Measurements from ENCODE around the gene NDUFB6.
A peak's percentile ranks its signal among the peaks of the same experiment; 100 is the strongest.
"Not testable (repeated sequence)": the region's sequence is repeated elsewhere in the genome, so short reads cannot be mapped to it uniquely, and the experiment has no call there.

NDUFB6 gene

GRCh38 chr9:32572900-32573523 lies at the start of gene NDUFB6:
Gene NDUFB6, minus strand, starts transcription at chr9:32573159. Its CDS starts 99 bp downstream, at chr9:32573060.
- peak; percentile 98 for DNase-seq (ENCODE audit: low read depth, low spot score)

- DNase-seq (ENCODE audit: low read depth, low spot score): no peak
Observed at GRCh38 chr9:32618261-32618660, 45.3 kb upstream of the NDUFB6 start.

- DNase-seq (ENCODE audit: low read depth, low spot score): no peak
Observed at GRCh38 chr9:32606811-32607210, 33.9 kb upstream of the NDUFB6 start.

GRCh38 chr9:32603914-32604852 lies 31.2 kb upstream of the NDUFB6 start:
- peak; percentile 65 for DNase-seq (ENCODE audit: low read depth, low spot score)

GRCh38 chr9:32599021-32599420 lies 26.1 kb upstream of the NDUFB6 start:
- DNase-seq (ENCODE audit: low read depth, low spot score): not testable (repeated sequence)

GRCh38 chr9:32596936-32597335 lies 24.0 kb upstream of the NDUFB6 start:
- DNase-seq (ENCODE audit: low read depth, low spot score): no peak

GRCh38 chr9:32596096-32596865 lies 23.3 kb upstream of the NDUFB6 start:
- no peak for DNase-seq (ENCODE audit: low read depth, low spot score)

- DNase-seq (ENCODE audit: low read depth, low spot score): peak; percentile 9
Observed at GRCh38 chr9:32590898-32591297, 17.9 kb upstream of the NDUFB6 start.

- no peak for DNase-seq (ENCODE audit: low read depth, low spot score)
Observed at GRCh38 chr9:32590476-32590875, 17.5 kb upstream of the NDUFB6 start.

- peak; percentile 64 for DNase-seq (ENCODE audit: low read depth, low spot score)
Observed at GRCh38 chr9:32589083-32589723, 16.2 kb upstream of the NDUFB6 start.

GRCh38 chr9:32587901-32588300 lies 14.9 kb upstream of the NDUFB6 start:
- peak; percentile 7 for DNase-seq (ENCODE audit: low read depth, low spot score)

GRCh38 chr9:32584784-32585183 lies 11.8 kb upstream of the NDUFB6 start:
- DNase-seq (ENCODE audit: low read depth, low spot score): no peak

GRCh38 chr9:32581512-32582143 lies 8.7 kb upstream of the NDUFB6 start:
- DNase-seq (ENCODE audit: low read depth, low spot score): peak; percentile 78

GRCh38 chr9:32580631-32581300 lies 7.8 kb upstream of the NDUFB6 start:
- DNase-seq (ENCODE audit: low read depth, low spot score): no peak

- DNase-seq (ENCODE audit: low read depth, low spot score): peak; percentile 71
Observed at GRCh38 chr9:32579706-32580331, 6.9 kb upstream of the NDUFB6 start.

GRCh38 chr9:32578976-32579375 lies 6.0 kb upstream of the NDUFB6 start:
- DNase-seq (ENCODE audit: low read depth, low spot score): no peak

GRCh38 chr9:32577316-32577715 lies 4.4 kb upstream of the NDUFB6 start:
- no peak for DNase-seq (ENCODE audit: low read depth, low spot score)

GRCh38 chr9:32574858-32575257 lies 1.9 kb upstream of the NDUFB6 start:
- no peak for DNase-seq (ENCODE audit: low read depth, low spot score)

- no peak for DNase-seq (ENCODE audit: low read depth, low spot score)
Observed at GRCh38 chr9:32573821-32574220, 862 bp upstream of the NDUFB6 start.
